Neuronal stem cell (in vitro differentiated cells): Measurements from ENCODE around the gene NT5C3B.
"Not testable (repeated sequence)": the region's sequence is repeated elsewhere in the genome, so short reads cannot be mapped to it uniquely, and the experiment has no call there.

Source experiments
- DNase-seq: peaks from one replicate; pipeline ENCODE4 v3.0.0-alpha.2; 2013; ENCODE audit warnings: low spot score
- H2AFZ ChIP-seq: one replicate; pipeline ENCODE4 v1.6.1; 2013; ENCODE audit warnings: mild to moderate bottlenecking, low read length, inconsistent platforms
- H2AK5ac ChIP-seq: 2 replicates; pipeline ENCODE4 v1.6.1; 2013; ENCODE audit warnings: low read depth, mild to moderate bottlenecking, inconsistent platforms, low read length, moderate library complexity, mixed read lengths
- H2BK120ac ChIP-seq: 2 replicates; pipeline ENCODE4 v1.6.1; 2013; ENCODE audit warnings: low read depth, mild to moderate bottlenecking, inconsistent platforms, low read length, moderate library complexity, mixed read lengths
- H2BK12ac ChIP-seq: one replicate; pipeline ENCODE4 v1.6.1; 2013; ENCODE audit warnings: low read length, inconsistent platforms
- H2BK15ac ChIP-seq: 2 replicates; pipeline ENCODE4 v1.6.1; 2013; ENCODE audit warnings: mild to moderate bottlenecking, low read length, inconsistent platforms, mixed read lengths
- H2BK5ac ChIP-seq: one replicate; pipeline ENCODE4 v1.6.1; 2013; ENCODE audit warnings: inconsistent platforms, mild to moderate bottlenecking, low read length, moderate library complexity
- H3K14ac ChIP-seq: one replicate; pipeline ENCODE4 v1.6.1; 2013; ENCODE audit warnings: low read length, inconsistent platforms
- H3K18ac ChIP-seq: 2 replicates; pipeline ENCODE4 v1.6.1; 2013; ENCODE audit warnings: low read length, inconsistent platforms
- H3K23ac ChIP-seq: 2 replicates; pipeline ENCODE4 v1.6.1; 2013; ENCODE audit warnings: low read depth, mild to moderate bottlenecking, mixed read lengths, low read length, inconsistent platforms; ENCODE audit not compliant: poor library complexity
- H3K27ac ChIP-seq: replicated peaks from 3 replicates; pipeline ENCODE4 v1.5.1; 2013; ENCODE audit warnings: low read length, inconsistent platforms
- H3K27me3 ChIP-seq, 3 experiments: 2 replicates each; pipeline ENCODE4 v1.6.1; 2013; ENCODE audit warnings: low read length in 3 of 3, mild to moderate bottlenecking in 2 of 3, inconsistent platforms in 1 of 3, low read depth in 1 of 3, mixed read lengths in 1 of 3, moderate library complexity in 1 of 3; ENCODE audit not compliant: control insufficient read depth in 3 of 3, insufficient read depth in 3 of 3
- H3K36me3 ChIP-seq, 2 donors: replicated peaks in 1 of 2; 2 replicates each; pipeline ENCODE4 v1.6.1; 2013; ENCODE audit warnings: low read length in 2 of 2; ENCODE audit not compliant: control insufficient read depth in 2 of 2, insufficient read depth in 2 of 2
- H3K4ac ChIP-seq: 2 replicates; pipeline ENCODE4 v1.6.1; 2013; ENCODE audit warnings: inconsistent platforms, mild to moderate bottlenecking, low read length, moderate library complexity
- H3K4me1 ChIP-seq, 2 donors: 1 replicate in 1 of 2; 2 replicates in 1 of 2; pipeline ENCODE4 v1.6.1; 2013; ENCODE audit warnings: low read length in 2 of 2, low read depth in 1 of 2; ENCODE audit not compliant: control insufficient read depth in 2 of 2, insufficient read depth in 1 of 2
- H3K4me2 ChIP-seq: one replicate; pipeline ENCODE4 v1.6.1; 2013; ENCODE audit warnings: mild to moderate bottlenecking, low read length, inconsistent platforms; ENCODE audit not compliant: insufficient read depth, poor library complexity, severe bottlenecking
- H3K4me3 ChIP-seq, 2 donors: 2 replicates each; pipeline ENCODE4 v1.5.1; 2013; ENCODE audit warnings: low read length in 2 of 2, mild to moderate bottlenecking in 2 of 2, inconsistent platforms in 1 of 2, moderate library complexity in 1 of 2
- H3K79me1 ChIP-seq: one replicate; pipeline ENCODE4 v1.6.1; 2013; ENCODE audit warnings: low read depth, mild to moderate bottlenecking, inconsistent platforms, low read length, moderate library complexity
- H3K9ac ChIP-seq: one replicate; pipeline ENCODE4 v1.6.1; 2013; ENCODE audit warnings: mild to moderate bottlenecking, low read depth, low read length, inconsistent platforms; ENCODE audit not compliant: poor library complexity
- H3K9me3 ChIP-seq, 2 donors: replicated peaks in 1 of 2; 2 replicates each; pipeline versions ENCODE3 to v1.6.1; 2013; ENCODE audit warnings: low read length in 2 of 2, mild to moderate bottlenecking in 2 of 2, inconsistent platforms in 1 of 2, low read depth in 1 of 2, mixed read lengths in 1 of 2, moderate library complexity in 1 of 2; ENCODE audit not compliant: control insufficient read depth in 2 of 2, insufficient read depth in 1 of 2
- H4K8ac ChIP-seq: one replicate; pipeline ENCODE4 v1.6.1; 2013; ENCODE audit warnings: low read depth, mild to moderate bottlenecking, inconsistent platforms, low read length, moderate library complexity
- H4K91ac ChIP-seq: one replicate; pipeline ENCODE4 v1.6.1; 2013; ENCODE audit warnings: low read length, low read depth, mild to moderate bottlenecking, inconsistent platforms; ENCODE audit not compliant: poor library complexity
- WGBS, 2 donors: extraction: QIAGEN DNeasy Blood & Tissue Kit; methylation state at CpG; one replicate each; pipeline ENCODE4 v1.1.7; 2013; ENCODE audit warnings: missing lambda C conversion rate in 2 of 2, mixed read lengths in 1 of 2; ENCODE audit not compliant: insufficient read length in 2 of 2, insufficient replicate concordance in 1 of 2; ENCODE audit errors: extremely low coverage in 2 of 2; 5-methylcytosine and 5-hydroxymethylcytosine counted together

NT5C3B gene

GRCh38 chr17:41777574-41778188 is 58.4 kb downstream of the NT5C3B start:
- H2BK12ac ChIP-seq = no peak overlapping the region
- no peak overlapping the region for H3K4me3 ChIP-seq
- peaks cover 3% of the 10 kb centered on the region for H3K79me1 ChIP-seq
- no CpG with 5 or more reads among the region's 12 CpGs for WGBS, 2 donors
- peak overlapping the region; percentile 42 for H2BK5ac ChIP-seq
- no peak overlapping the region for H3K4me2 ChIP-seq
- H3K18ac ChIP-seq = peak overlapping the region; percentile 73
- peak overlapping the region; percentile 60 for H3K27ac ChIP-seq
- H3K14ac ChIP-seq = no peak overlapping the region
- H4K8ac ChIP-seq = no peak overlapping the region
- H3K23ac ChIP-seq = no peak overlapping the region
- no peaks in the 10 kb centered on the region for H3K9me3 ChIP-seq
- H2AFZ ChIP-seq = no peak overlapping the region
- no peak overlapping the region for H2BK15ac ChIP-seq
- H3K9ac ChIP-seq = no peak overlapping the region
- peak overlapping the region; percentile 67 for H2AK5ac ChIP-seq
- peaks cover 4 to 5% of the 10 kb centered on the region in 2 donors for H3K36me3 ChIP-seq
- no peak overlapping the region for H2BK120ac ChIP-seq
- no peak overlapping the region for H3K4ac ChIP-seq
- DNase-seq = no peak
- H4K91ac ChIP-seq = no peak overlapping the region
- H3K27me3 ChIP-seq = no peaks in the 10 kb centered on the region
- peaks cover 35 to 44% of the 10 kb centered on the region in 2 donors for H3K4me1 ChIP-seq

GRCh38 chr17:41777157-41777573 is 58.9 kb downstream of the NT5C3B start:
- Histone ChIP-seq H3K14ac (no peak overlapping the region), H3K4me1 (peaks cover 33 to 44% of the 10 kb centered on the region in 2 donors), H2BK15ac (no peak overlapping the region), H3K4ac (no peak overlapping the region), H3K4me3 (no peak overlapping the region), H3K23ac (no peak overlapping the region), H2AFZ (no peak overlapping the region), H4K91ac (no peak overlapping the region), H4K8ac (no peak overlapping the region), H3K79me1 (peaks cover 6% of the 10 kb centered on the region), H3K18ac (peak overlapping the region; percentile 38), H2AK5ac (peak overlapping the region; percentile 67), H3K4me2 (no peak overlapping the region), H2BK120ac (no peak overlapping the region), H3K27ac (peak overlapping the region; percentile 60), H3K27me3 (no peaks in the 10 kb centered on the region), H3K9me3 (no peaks in the 10 kb centered on the region), H2BK12ac (no peak overlapping the region), H3K9ac (peak overlapping the region; percentile 9), H3K36me3 (peaks cover 6 to 8% of the 10 kb centered on the region in 2 donors), H2BK5ac (peak overlapping the region; percentile 42)
- DNase-seq = no peak
- no CpG with 5 or more reads among the region's 4 CpGs for WGBS, 2 donors

GRCh38 chr17:41776262-41776900 is 59.7 kb downstream of the NT5C3B start:
- not testable (repeated sequence) for H3K9ac ChIP-seq, H3K14ac ChIP-seq, H2BK15ac ChIP-seq, H4K91ac ChIP-seq, DNase-seq, H2AFZ ChIP-seq, H2BK120ac ChIP-seq, H3K9me3 ChIP-seq, H3K23ac ChIP-seq, H2AK5ac ChIP-seq, H3K4me2 ChIP-seq, H3K79me1 ChIP-seq, H3K27me3 ChIP-seq, H3K4me3 ChIP-seq, H4K8ac ChIP-seq, H3K18ac ChIP-seq, H2BK12ac ChIP-seq, H3K4ac ChIP-seq
- Histone ChIP-seq H3K36me3 (peaks cover 11 to 15% of the 10 kb centered on the region in 2 donors), H2BK5ac (peak overlapping the region; percentile 0), H3K27ac (peak overlapping the region; percentile 59), H3K4me1 (peaks cover 30 to 38% of the 10 kb centered on the region in 2 donors)
- WGBS, 2 donors = no CpG with 5 or more reads among the region's 14 CpGs

- H3K9ac ChIP-seq = no peak overlapping the region
- peaks cover 7% of the 10 kb centered on the region for H3K79me1 ChIP-seq
- H3K4me3 ChIP-seq = no peak overlapping the region
- H2BK15ac ChIP-seq = no peak overlapping the region
- H2AFZ ChIP-seq = peak overlapping the region; percentile 50
- WGBS, 2 donors = no CpG with 5 or more reads among the region's 12 CpGs
- peak overlapping the region; percentile 36 for H3K4me2 ChIP-seq
- H2BK5ac ChIP-seq = peak overlapping the region; percentile 0
- H2BK12ac ChIP-seq = no peak overlapping the region
- no peak overlapping the region for H3K23ac ChIP-seq
- H3K27ac ChIP-seq = peak overlapping the region; percentile 59
- peak overlapping the region; percentile 88 for H3K18ac ChIP-seq
- H3K27me3 ChIP-seq = no peaks in the 10 kb centered on the region
- H3K4ac ChIP-seq = no peak overlapping the region
- peaks cover 30 to 36% of the 10 kb centered on the region in 2 donors for H3K4me1 ChIP-seq
- peaks cover 15 to 21% of the 10 kb centered on the region in 2 donors for H3K36me3 ChIP-seq
- no peak overlapping the region for H4K91ac ChIP-seq
- H2AK5ac ChIP-seq = peak overlapping the region; percentile 20
- DNase-seq = peak; percentile 43
- no peak overlapping the region for H2BK120ac ChIP-seq
- H3K14ac ChIP-seq = no peak overlapping the region
- H4K8ac ChIP-seq = no peak overlapping the region
- no peaks in the 10 kb centered on the region for H3K9me3 ChIP-seq
These were observed 60.4 kb downstream of the NT5C3B start for GRCh38 chr17:41775394-41776226.
